ENCODE data around the gene PRRX1.

GRCh38 chr1:170692866-170693575 is 29.1 kb downstream of the PRRX1 start:
- TF ChIP-seq, protein P1, sequence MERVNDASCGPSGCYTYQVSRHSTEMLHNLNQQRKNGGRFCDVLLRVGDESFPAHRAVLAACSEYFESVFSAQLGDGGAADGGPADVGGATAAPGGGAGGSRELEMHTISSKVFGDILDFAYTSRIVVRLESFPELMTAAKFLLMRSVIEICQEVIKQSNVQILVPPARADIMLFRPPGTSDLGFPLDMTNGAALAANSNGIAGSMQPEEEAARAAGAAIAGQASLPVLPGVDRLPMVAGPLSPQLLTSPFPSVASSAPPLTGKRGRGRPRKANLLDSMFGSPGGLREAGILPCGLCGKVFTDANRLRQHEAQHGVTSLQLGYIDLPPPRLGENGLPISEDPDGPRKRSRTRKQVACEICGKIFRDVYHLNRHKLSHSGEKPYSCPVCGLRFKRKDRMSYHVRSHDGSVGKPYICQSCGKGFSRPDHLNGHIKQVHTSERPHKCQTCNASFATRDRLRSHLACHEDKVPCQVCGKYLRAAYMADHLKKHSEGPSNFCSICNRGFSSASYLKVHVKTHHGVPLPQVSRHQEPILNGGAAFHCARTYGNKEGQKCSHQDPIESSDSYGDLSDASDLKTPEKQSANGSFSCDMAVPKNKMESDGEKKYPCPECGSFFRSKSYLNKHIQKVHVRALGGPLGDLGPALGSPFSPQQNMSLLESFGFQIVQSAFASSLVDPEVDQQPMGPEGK (CRISPR knock-in tag; IDR thresholded peaks at IDR 0.05; ENCODE audit: borderline replicate concordance): no peak
- TF ChIP-seq CSRNP3 (CRISPR knock-in tag; IDR thresholded peaks at IDR 0.05) (no peak), TCF4 (CRISPR knock-in tag; IDR thresholded peaks at IDR 0.05; ENCODE audit: borderline replicate concordance) (no peak), CSDC2 (CRISPR knock-in tag; IDR thresholded peaks at IDR 0.05) (no peak), CREB5 (CRISPR knock-in tag; IDR thresholded peaks at IDR 0.05; ENCODE audit: low read depth) (no peak), GLIS3 (CRISPR knock-in tag; IDR thresholded peaks at IDR 0.05) (no peak), ZNF565 (CRISPR knock-in tag; conservative IDR thresholded peaks at IDR 0.05; ENCODE audit: low read depth) (no peak), POU6F1 (CRISPR knock-in tag; IDR thresholded peaks at IDR 0.05; ENCODE audit: borderline replicate concordance, low read depth) (no peak), ARNTL (CRISPR knock-in tag; IDR thresholded peaks at IDR 0.05; ENCODE audit: borderline replicate concordance, low read depth) (no peak)
